ENCODE measurements around the gene JADE3.
A peak's percentile ranks its signal among the peaks of the same experiment; 100 is the strongest.

The JADE3 gene

GRCh38 chrX:46922611-46923010 is 10.4 kb downstream of the JADE3 start:
- no peak overlapping the region for H3K4me3 ChIP-seq (ENCODE audit: low read depth, low read length)
- in situ Hi-C loops (cut with HindIII; ENCODE audit: low sequenced_read_pairs), result no loop called here
- TF ChIP-seq, protein P1, sequence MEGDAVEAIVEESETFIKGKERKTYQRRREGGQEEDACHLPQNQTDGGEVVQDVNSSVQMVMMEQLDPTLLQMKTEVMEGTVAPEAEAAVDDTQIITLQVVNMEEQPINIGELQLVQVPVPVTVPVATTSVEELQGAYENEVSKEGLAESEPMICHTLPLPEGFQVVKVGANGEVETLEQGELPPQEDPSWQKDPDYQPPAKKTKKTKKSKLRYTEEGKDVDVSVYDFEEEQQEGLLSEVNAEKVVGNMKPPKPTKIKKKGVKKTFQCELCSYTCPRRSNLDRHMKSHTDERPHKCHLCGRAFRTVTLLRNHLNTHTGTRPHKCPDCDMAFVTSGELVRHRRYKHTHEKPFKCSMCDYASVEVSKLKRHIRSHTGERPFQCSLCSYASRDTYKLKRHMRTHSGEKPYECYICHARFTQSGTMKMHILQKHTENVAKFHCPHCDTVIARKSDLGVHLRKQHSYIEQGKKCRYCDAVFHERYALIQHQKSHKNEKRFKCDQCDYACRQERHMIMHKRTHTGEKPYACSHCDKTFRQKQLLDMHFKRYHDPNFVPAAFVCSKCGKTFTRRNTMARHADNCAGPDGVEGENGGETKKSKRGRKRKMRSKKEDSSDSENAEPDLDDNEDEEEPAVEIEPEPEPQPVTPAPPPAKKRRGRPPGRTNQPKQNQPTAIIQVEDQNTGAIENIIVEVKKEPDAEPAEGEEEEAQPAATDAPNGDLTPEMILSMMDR (IDR thresholded peaks at IDR 0.05; ENCODE audit: low read depth, low read length, missing control alignments), result no peak
- no peak for DNase-seq (ENCODE audit: low read depth)

DNA sequence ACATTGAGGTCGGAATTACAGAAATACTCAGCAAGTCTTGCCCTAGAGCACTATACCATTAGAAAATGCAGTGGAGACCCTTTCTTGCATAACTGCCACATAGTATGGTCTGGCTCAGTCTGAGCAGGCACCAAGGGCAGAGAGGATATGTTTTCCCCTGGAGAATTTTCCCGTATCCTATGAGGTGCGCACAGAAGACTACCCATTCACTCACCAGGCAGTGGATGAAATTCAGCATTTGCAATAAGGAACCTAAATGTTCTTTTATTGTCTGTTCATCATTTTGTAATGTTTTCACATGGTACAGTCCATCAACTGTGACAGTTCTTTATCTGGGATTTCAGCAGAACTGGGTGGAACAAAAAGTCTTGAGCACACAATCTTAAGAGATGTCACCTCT is 15.5 kb downstream of the JADE3 start:
- H3K4me3 ChIP-seq (ENCODE audit: low read depth, low read length), result no peak overlapping the region
- no peak for DNase-seq (ENCODE audit: low read depth)
- in situ Hi-C loops (cut with HindIII; ENCODE audit: low sequenced_read_pairs), result no loop called here
- TF ChIP-seq, protein P1 (IDR thresholded peaks at IDR 0.05; ENCODE audit: low read depth, low read length, missing control alignments), result no peak

GRCh38 chrX:46929439-46930261 is 17.4 kb downstream of the JADE3 start:
- no peak for DNase-seq (ENCODE audit: low read depth)
- TF ChIP-seq, protein P1 (IDR thresholded peaks at IDR 0.05; ENCODE audit: low read depth, low read length, missing control alignments), result no peak
- no peak overlapping the region for H3K4me3 ChIP-seq (ENCODE audit: low read depth, low read length)
- in situ Hi-C loops (cut with HindIII; ENCODE audit: low sequenced_read_pairs), result no loop called here

GRCh38 chrX:46935295-46935694 is 23.1 kb downstream of the JADE3 start:
- in situ Hi-C loops (cut with HindIII; ENCODE audit: low sequenced_read_pairs), result no loop called here
- DNase-seq (ENCODE audit: low read depth), result no peak
- TF ChIP-seq, protein P1 (IDR thresholded peaks at IDR 0.05; ENCODE audit: low read depth, low read length, missing control alignments), result no peak
- no peak overlapping the region for H3K4me3 ChIP-seq (ENCODE audit: low read depth, low read length)

DNA sequence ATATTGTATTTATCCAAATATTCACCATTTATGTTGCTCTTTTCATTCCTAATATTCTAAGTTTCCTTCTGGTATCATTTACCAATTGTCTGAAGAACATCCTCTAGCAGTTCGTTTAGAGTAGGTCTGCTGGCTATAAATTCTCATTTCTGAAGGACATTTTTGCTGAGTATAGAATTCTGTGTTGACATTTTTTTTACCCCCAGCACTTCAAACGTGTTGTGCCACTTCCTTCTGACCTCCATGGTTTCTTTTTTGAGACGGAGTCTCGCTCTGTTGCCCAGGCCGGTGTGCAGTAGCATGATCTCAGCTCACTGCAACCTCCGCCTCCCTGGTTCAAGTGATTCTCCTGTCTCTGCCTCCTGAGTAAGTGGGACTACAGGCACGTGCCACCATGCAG is 26.4 kb downstream of the JADE3 start:
- no peak overlapping the region for H3K4me3 ChIP-seq (ENCODE audit: low read depth, low read length)
- in situ Hi-C loops (cut with HindIII; ENCODE audit: low sequenced_read_pairs), result no loop called here
- DNase-seq (ENCODE audit: low read depth), result no peak
- TF ChIP-seq, protein P1 (IDR thresholded peaks at IDR 0.05; ENCODE audit: low read depth, low read length, missing control alignments), result no peak

DNA sequence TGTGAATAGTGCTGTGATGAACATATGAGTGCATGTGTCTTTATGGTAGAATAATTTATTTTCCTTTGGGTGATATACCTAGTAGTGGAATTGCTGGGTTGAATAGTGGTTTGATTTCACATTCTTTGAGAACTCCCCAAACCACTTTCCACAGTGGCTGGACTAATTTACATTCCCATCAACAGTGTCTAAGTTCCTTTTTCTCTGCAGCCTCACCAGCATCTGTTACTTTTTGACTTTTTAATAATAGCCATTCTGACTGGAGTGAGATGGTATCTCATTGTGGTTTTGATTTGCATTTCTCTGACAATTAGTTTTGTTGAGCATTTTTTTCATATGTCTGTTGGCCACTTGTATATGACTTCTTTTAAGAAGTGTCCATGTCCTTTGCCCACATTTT is 29.1 kb downstream of the JADE3 start:
- TF ChIP-seq, protein P1 (IDR thresholded peaks at IDR 0.05; ENCODE audit: low read depth, low read length, missing control alignments), result no peak
- peak; percentile 59 for DNase-seq (ENCODE audit: low read depth)
- in situ Hi-C loops (cut with HindIII; ENCODE audit: low sequenced_read_pairs), result no loop called here
- no peak overlapping the region for H3K4me3 ChIP-seq (ENCODE audit: low read depth, low read length)
